Ovary (tissue), 9 donors: ENCODE data around the gene PIGZ. TPM values are rescaled to one million over a fixed set of nuclear protein-coding genes. Genes with fewer than 3 reads are reported as not detected.

Source experiments
- DNase-seq, 5 donors: peaks; one replicate each; pipeline ENCODE4 v3.0.0-alpha.2; 2019 to 2020
- H3K27ac ChIP-seq, 2 donors: fragments of 200-600 bp; one replicate each; pipeline versions ENCODE4 v1.5.1 to v1.8.0; 2019 to 2022
- H3K27me3 ChIP-seq: fragments of 200-600 bp; one replicate; pipeline ENCODE4 v1.8.0; 2022
- H3K36me3 ChIP-seq: fragments of 200-600 bp; sonication (generic); one replicate; pipeline ENCODE4 v1.5.1; 2019
- H3K4me1 ChIP-seq: one replicate; pipeline ENCODE4 v1.8.1; 2013; ENCODE audit warnings: mild to moderate bottlenecking, moderate library complexity; ENCODE audit not compliant: insufficient read depth
- H3K4me3 ChIP-seq: fragments of 200-600 bp; sonication (generic); one replicate; pipeline ENCODE4 v1.5.1; 2017
- H3K9me3 ChIP-seq, 2 donors: fragments of 200-600 bp in 1 of 2; sonication (generic) in 1 of 2; one replicate each; pipeline versions ENCODE4 v1.5.1 to v1.8.1; 2013 to 2019; ENCODE audit warnings: mild to moderate bottlenecking in 1 of 2, moderate library complexity in 1 of 2
- CTCF ChIP-seq, 3 donors: fragments of 450-650 bp in 2 of 3; fragments of 200-600 bp in 1 of 3; IDR thresholded peaks; one replicate each; pipeline versions ENCODE4 v1.5.1 to v1.8.0; 2016 to 2022; ENCODE audit warnings: antibody characterized with exemption in 3 of 3, mild to moderate bottlenecking in 1 of 3
- EP300 ChIP-seq: sonication (generic); formaldehyde crosslinking; IDR thresholded peaks from one replicate; pipeline ENCODE4 v1.6.1; 2017; ENCODE audit warnings: antibody characterized with exemption
- POLR2A ChIP-seq: fragments of 450-650 bp; IDR thresholded peaks from one replicate; pipeline ENCODE4 v1.6.1; 2017; ENCODE audit warnings: antibody characterized with exemption, mild to moderate bottlenecking, moderate library complexity
- WGBS, 3 donors: extraction: QIAGEN DNeasy Blood & Tissue Kit in 1 of 3; methylation state at CpG; one replicate each; pipeline versions ENCODE4 v1.1.5 to v1.1.7; 2013 to 2017; 5-methylcytosine and 5-hydroxymethylcytosine counted together
- intact Hi-C, 4 donors: fragments of 100-400 bp; cut with DNase I; formaldehyde crosslinking; loops; one replicate each; pipeline versions ENCODE4 v1.11.0 to v1.15.1; 2022 to 2023
- polyA plus RNA-seq, 2 donors: library from polyadenylated mRNA; stranded (reverse); fragments of 200-250 nt in 1 of 2; fragments of 350-450 nt in 1 of 2; fragmentation: Illumina TruSeq in 1 of 2; extraction: RNeasy Lipid Tissue Mini Kit (QIAGEN cat#74804) in 1 of 2; gene quantifications; one replicate each; pipeline ENCODE4 v1.2.3, GENCODE V29; 2013 to 2014
- total RNA-seq, 7 donors: library from RNA; depleted of rRNA in 2 of 7; stranded (reverse); fragments of >200 nt in 2 of 7; fragmentation: NEBNext Ultra II Directional in 3 of 7; extraction: Animal tissue kit (Norgen Biotek cat#: 25700) in 3 of 7; gene quantifications; one replicate each; pipeline versions ENCODE4 v1.1.0 to v1.2.4, GENCODE V29; 2016 to 2023
- donor health status: DM: no; HTN: no; CAD: no; lungs with moderate emphysema.
- donor health status: DM: no; HTN: no; CAD: no.
- donor health status: Bipolar disorder and iron deficiency.
- donor health status: DM: yes; HTN: yes; CAD: no.
- donor health status: DM: no; HTN: no; CAD: no.
- donor health status: DM: yes; HTN: yes; CAD: no.

Gene PIGZ
- total and polyA plus RNA-seq, 9 donors = 0.45 to 7.4 (median 1.5) TPM; not detected in 1

- intact Hi-C loops = loop anchor here in 2 of 4 donors (10.0 kb wide), 2 partner anchors 186 to 506 kb away; no protein-coding TSS in a partner anchor
- no peaks in the 10 kb centered on the region for H3K27me3 ChIP-seq
- H3K27ac ChIP-seq = no peak overlapping the region
- TF ChIP-seq CTCF (IDR thresholded peaks at IDR 0.05) = no peak
- no peak for TF ChIP-seq EP300
- TF ChIP-seq POLR2A = no peak
- no peaks in the 10 kb centered on the region for H3K36me3 ChIP-seq
- peaks cover 4% of the 10 kb centered on the region for H3K4me1 ChIP-seq
- DNase-seq = peak in 1 of 5 donors; percentile 26
- no peak overlapping the region for H3K4me3 ChIP-seq
- no peaks in the 10 kb centered on the region for H3K9me3 ChIP-seq
- 88 to 97% (median 95%) methylated on average over 21 of the region's 21 CpGs for WGBS, 3 donors
These were observed 30.5 kb upstream of the PIGZ start for GRCh38 chr3:196998966-196999760.

DNA sequence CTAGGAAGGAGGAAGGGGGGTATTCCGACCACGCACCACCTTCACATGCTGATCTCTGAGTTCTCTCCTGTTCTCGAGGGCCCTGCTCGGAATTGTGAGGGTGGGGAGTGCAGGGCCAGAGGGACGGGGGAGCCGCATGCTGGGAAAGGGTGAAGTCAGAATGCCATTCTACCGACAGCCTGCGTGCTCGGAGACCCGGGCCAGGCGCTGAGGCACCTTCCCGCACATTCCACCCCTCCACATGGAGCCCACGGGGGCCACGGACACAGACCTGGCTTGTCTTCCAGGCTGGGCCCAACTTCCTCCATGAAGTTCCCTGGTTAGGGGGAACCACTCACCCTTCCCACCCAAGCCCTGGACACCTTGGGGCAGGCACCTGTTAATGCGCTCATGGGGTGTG is 28.7 kb upstream of the PIGZ start:
- DNase-seq = peak in 1 of 5 donors; percentile 12
- no peak overlapping the region for H3K4me3 ChIP-seq
- no peaks in the 10 kb centered on the region for H3K27me3 ChIP-seq
- no peak for TF ChIP-seq EP300
- no peak for TF ChIP-seq POLR2A
- no peak for TF ChIP-seq CTCF (IDR thresholded peaks at IDR 0.05)
- WGBS, 3 donors = 89 to 93% (median 91%) methylated on average over 15 of the region's 15 CpGs
- no peaks in the 10 kb centered on the region for H3K36me3 ChIP-seq
- intact Hi-C loops = loop anchor here in 2 of 4 donors (10.0 kb wide), 2 partner anchors 187 to 507 kb away; no protein-coding TSS in a partner anchor
- H3K9me3 ChIP-seq = no peaks in the 10 kb centered on the region
- no peak overlapping the region for H3K27ac ChIP-seq
- H3K4me1 ChIP-seq = no peaks in the 10 kb centered on the region

- TF ChIP-seq CTCF (IDR thresholded peaks at IDR 0.05) = no peak
- no peak for TF ChIP-seq POLR2A
- no peak for TF ChIP-seq EP300
- H3K4me3 ChIP-seq = no peak overlapping the region
- H3K27ac ChIP-seq = no peak overlapping the region
- 77 to 81% (median 78%) methylated on average over 17 of the region's 17 CpGs for WGBS, 3 donors
- no peaks in the 10 kb centered on the region for H3K4me1 ChIP-seq
- no peaks in the 10 kb centered on the region for H3K36me3 ChIP-seq
- no peaks in the 10 kb centered on the region for H3K27me3 ChIP-seq
- intact Hi-C loops = loop anchor here in 2 of 4 donors (10.0 kb wide), 2 partner anchors 188 to 508 kb away; no protein-coding TSS in a partner anchor
- DNase-seq = peak in 1 of 5 donors; percentile 18
- H3K9me3 ChIP-seq = no peaks in the 10 kb centered on the region
These were observed 28.0 kb upstream of the PIGZ start for GRCh38 chr3:196996454-196997265.

DNA sequence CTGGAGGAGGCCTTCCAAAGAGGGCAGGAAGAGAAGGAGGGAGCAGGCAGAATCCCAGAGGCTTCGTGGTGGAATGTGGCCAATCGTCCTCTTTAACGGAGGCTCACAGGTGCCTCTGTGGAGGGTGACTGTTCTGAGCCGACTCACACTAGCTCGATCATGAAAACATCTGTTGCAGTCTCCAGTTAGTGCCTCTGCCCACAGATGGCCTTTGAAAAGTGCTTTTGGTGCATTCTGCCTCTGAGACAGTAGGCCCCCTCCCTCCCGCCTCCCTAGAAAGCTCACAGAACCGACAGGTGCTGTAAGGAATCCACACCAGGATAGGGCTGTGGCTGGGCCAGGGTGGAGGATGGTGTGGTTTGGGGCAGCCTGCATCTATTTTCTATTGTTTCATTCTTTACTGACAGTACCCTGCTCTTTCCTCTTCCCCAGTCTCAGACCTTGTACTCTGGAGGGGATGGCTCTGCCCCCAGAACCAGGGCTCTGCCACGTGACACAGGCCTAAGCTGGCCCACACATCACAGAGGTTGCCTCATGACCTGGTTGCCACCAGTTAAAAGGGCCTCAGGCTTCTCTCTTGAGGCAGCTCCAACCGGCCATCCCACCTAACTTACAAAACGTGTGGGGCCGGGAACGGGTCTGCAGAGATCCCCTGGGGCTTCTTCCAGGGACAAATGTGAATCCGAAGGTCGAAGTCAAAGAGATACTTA is 27.2 kb upstream of the PIGZ start:
- no peaks in the 10 kb centered on the region for H3K4me1 ChIP-seq
- no peak overlapping the region for H3K27ac ChIP-seq
- TF ChIP-seq POLR2A (no peak), CTCF (IDR thresholded peaks at IDR 0.05) (no peak)
- no peaks in the 10 kb centered on the region for H3K27me3 ChIP-seq
- DNase-seq = peak in 1 of 5 donors; percentile 17
- H3K4me3 ChIP-seq = no peak overlapping the region
- no peaks in the 10 kb centered on the region for H3K36me3 ChIP-seq
- intact Hi-C loops = loop anchor here in 2 of 4 donors (10.0 kb wide), 2 partner anchors 189 to 509 kb away; no protein-coding TSS in a partner anchor
- 75 to 82% (median 77%) methylated on average over 14 of the region's 14 CpGs for WGBS, 3 donors
- H3K9me3 ChIP-seq = no peaks in the 10 kb centered on the region
